ENCODE data around the gene INCA1. TPM values are rescaled to one million over a fixed set of nuclear protein-coding genes. Genes with fewer than 3 reads are reported as not detected.
A peak's percentile ranks its signal among the peaks of the same experiment; 100 is the strongest.

Gene INCA1
- polyA plus RNA-seq, 3 donors from 2014 or later = 0.29 to 0.35 TPM; not detected in 1

DNA sequence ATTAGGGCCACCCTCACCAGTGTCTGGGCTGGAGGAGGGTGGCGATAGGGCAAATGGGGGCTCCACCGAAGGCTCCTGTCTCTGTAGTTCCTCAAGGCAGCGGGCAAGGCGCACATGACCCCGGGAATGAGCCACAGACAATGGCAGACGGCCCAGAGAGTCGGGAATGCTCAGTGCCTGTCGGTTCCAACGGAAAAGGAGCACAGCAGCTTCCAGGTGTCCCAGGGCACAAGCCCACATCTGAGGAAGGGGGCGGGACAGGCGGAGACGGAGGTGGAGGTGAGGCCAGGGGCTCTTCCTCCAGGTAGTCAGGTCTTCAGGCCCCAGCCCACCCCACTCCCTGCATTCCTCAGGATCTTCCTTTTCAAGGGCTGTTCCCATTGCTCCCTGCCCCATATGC is 24.6 kb downstream of the INCA1 start:
- peaks cover 12 to 22% (median 12%) of the 10 kb centered on the region in 3 donors for H3K36me3 Mint-ChIP-seq
- no peaks in the 10 kb centered on the region for H3K9me3 Mint-ChIP-seq
- no peak overlapping the region for H3K4me3 Mint-ChIP-seq
- H3K27me3 Mint-ChIP-seq (ENCODE audit: low read depth in 3 of 3) = no peaks in the 10 kb centered on the region
- H3K4me1 Mint-ChIP-seq = peaks cover 0 to 2% of the 10 kb centered on the region in 2 donors
- no peak for DNase-seq
- peak overlapping the region in 2 of 6 donors; percentile 35 to 45 for H3K27ac Mint-ChIP-seq

DNA sequence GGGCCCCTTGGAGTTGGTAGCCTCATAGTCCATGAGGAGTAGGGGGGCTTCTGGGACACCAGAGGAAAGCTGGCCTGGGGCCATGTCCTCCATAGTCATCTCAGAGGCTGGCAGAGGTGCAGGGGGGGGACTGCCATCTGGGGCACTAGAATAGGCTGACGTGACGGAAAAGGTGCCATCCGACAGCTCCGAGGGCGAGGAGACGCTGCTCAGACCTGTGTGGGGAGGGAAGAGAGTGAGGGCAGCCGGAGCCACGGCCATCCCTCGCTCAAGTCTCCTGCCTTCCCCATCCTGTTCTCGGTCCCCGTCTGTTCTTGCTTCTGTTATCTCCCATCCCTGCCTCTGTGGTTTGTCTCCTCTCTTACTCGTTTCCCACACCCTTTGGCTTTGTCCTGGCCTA is 25.0 kb downstream of the INCA1 start:
- no peak for DNase-seq
- no peaks in the 10 kb centered on the region for H3K27me3 Mint-ChIP-seq (ENCODE audit: low read depth in 3 of 3)
- H3K36me3 Mint-ChIP-seq = peaks cover 12 to 19% (median 12%) of the 10 kb centered on the region in 3 donors
- H3K27ac Mint-ChIP-seq = peak overlapping the region in 1 of 6 donors; percentile 45
- no peaks in the 10 kb centered on the region for H3K9me3 Mint-ChIP-seq
- peaks cover 0 to 2% of the 10 kb centered on the region in 2 donors for H3K4me1 Mint-ChIP-seq
- H3K4me3 Mint-ChIP-seq = no peak overlapping the region

- Mint-ChIP-seq H3K9me3 (no peaks in the 10 kb centered on the region), H3K4me1 (peaks cover 0 to 2% of the 10 kb centered on the region in 2 donors), H3K4me3 (no peak overlapping the region), H3K27ac (peak overlapping the region in 1 of 6 donors; percentile 57), H3K27me3 (ENCODE audit: low read depth in 3 of 3) (no peaks in the 10 kb centered on the region), H3K36me3 (peaks cover 12 to 15% (median 12%) of the 10 kb centered on the region in 3 donors)
- no peak for DNase-seq
Observed at GRCh38 chr17:4971826-4972225, 25.5 kb downstream of the INCA1 start.

DNA sequence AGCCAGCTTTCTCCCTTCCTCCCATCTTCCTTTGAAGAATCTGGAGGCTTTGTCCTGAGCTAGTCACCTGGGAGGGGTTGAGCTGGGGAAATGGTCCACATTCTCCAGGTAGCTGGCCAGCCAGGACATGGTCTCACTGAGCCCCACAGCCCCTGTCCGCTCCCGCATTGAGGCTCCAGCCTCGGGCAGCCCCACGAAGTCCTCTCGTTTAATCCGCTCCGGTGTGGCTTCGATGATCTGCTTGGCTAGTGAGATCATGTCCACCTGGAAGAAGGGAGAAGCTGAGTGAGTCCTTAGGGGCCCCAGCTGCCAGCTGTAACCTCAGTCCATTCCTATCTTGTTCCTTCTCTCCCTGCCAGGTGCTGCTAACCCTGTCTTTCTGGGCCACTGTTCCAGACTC is 27.0 kb downstream of the INCA1 start:
- H3K27me3 Mint-ChIP-seq (ENCODE audit: low read depth in 3 of 3) = peaks cover 0 to 2% (median 0%) of the 10 kb centered on the region in 3 donors
- DNase-seq = no peak

DNA sequence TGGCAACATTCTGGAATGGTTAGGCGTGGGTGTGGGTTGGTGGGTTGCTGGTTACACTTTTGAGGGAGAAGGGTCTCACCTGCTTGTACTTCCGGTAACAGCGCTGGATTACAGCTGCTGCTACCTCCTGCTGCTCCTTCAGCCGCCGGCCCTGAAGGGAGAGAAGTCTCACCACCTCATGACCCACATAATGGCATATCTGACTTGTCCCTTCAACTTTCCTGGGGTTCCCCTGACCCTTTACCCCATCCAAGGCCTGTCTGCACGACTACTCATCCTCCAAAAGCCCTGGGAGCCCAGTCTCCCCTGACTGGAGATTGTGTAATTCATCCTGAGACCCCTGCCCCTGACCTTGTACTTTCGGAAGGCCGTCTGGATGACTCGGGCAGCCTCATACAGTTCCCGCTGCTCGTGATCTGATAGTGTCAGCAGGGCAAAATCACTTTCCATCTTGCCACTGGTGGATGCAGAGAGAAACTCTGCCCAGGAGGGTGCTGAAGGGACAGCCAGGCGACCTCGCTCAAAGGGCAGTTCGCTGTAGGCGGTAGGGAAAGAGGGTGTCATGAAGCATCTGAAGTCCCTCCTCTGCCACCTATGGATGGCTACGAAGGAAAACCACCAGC is 27.7 kb downstream of the INCA1 start:
- Mint-ChIP-seq H3K36me3 (peaks cover 4 to 12% (median 7%) of the 10 kb centered on the region in 3 donors), H3K4me1 (peaks cover 14% of the 10 kb centered on the region in 2 donors), H3K27ac (peak overlapping the region in 2 of 6 donors; percentile 34 to 68), H3K27me3 (ENCODE audit: low read depth in 3 of 3) (peaks cover 0 to 2% (median 0%) of the 10 kb centered on the region in 3 donors), H3K4me3 (peak overlapping the region in 2 of 5 donors; percentile 47 to 57), H3K9me3 (no peaks in the 10 kb centered on the region)
- DNase-seq = no peak

More for the DNA sequence above, 27.0 kb downstream of the INCA1 start:
- Mint-ChIP-seq H3K4me3 (peak overlapping the region in 2 of 5 donors; percentile 9 to 27), H3K9me3 (no peaks in the 10 kb centered on the region), H3K36me3 (peaks cover 7 to 12% (median 9%) of the 10 kb centered on the region in 3 donors), H3K27ac (peak overlapping the region in 3 of 6 donors; percentile 26 to 70 (median 31)), H3K4me1 (peaks cover 11 to 13% of the 10 kb centered on the region in 2 donors)

DNA sequence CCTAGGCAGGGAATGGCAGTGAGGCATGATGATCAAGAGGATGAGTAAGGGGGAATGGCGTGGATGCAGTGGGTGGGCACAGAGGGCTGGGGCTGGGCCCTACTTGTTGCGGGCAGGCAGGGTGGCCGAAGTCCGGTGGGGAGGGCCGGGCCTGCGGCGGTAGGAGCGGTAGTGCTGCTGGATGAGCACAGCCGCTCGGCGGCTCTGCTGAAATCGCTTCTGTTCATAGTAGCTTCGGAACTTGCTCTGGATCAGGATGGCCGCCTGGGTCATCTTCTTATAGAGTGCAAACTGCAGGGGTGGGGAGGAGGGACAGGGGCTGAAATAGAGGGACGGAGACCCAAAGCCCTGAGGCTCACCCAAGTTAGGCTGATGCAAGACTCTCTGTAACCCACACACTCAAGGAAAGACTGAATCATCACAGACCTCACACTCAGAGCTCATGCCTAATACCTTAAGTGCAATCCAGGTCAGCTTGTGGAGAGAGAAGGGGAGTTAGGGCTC is 28.2 kb downstream of the INCA1 start:
- no peaks in the 10 kb centered on the region for H3K9me3 Mint-ChIP-seq
- H3K4me1 Mint-ChIP-seq = peaks cover 14% of the 10 kb centered on the region in 2 donors
- DNase-seq = no peak
- H3K27ac Mint-ChIP-seq = peak overlapping the region in 2 of 6 donors; percentile 34 to 68
- peaks cover 0 to 2% (median 0%) of the 10 kb centered on the region in 3 donors for H3K27me3 Mint-ChIP-seq (ENCODE audit: low read depth in 3 of 3)
- H3K36me3 Mint-ChIP-seq = peaks cover 0 to 9% (median 3%) of the 10 kb centered on the region in 3 donors
- H3K4me3 Mint-ChIP-seq = no peak overlapping the region

DNA sequence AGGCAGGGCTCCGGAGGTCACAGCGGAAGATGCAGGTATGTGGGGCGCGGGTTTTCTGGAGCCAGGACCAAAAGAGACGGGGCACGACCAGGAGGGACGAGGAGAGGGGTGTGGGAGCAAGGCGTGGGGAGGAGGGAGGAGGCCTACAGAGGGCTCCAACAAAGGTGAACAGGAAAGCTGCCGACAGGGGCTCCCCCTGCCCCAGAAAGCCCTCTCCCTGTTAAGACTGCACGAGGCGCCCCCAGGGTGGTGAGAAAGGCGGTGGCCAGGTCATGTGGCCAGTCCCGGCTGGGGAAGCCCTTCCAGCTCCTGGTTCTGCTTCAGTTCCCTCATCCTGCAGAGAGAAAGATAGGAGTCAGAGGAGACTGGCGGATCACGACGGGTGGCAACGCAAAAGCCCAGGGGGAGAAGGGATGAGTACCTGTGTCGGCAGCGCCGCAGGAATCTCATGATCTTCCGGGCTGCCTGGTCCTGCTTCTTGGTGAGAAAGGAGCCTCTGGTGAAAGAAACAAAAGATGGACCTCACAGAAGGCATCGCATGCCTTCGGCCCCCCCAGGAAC is 28.8 kb downstream of the INCA1 start:
- peaks cover 0 to 9% (median 3%) of the 10 kb centered on the region in 3 donors for H3K36me3 Mint-ChIP-seq
- DNase-seq = no peak
- no peak overlapping the region for H3K4me3 Mint-ChIP-seq
- no peak overlapping the region for H3K27ac Mint-ChIP-seq
- H3K4me1 Mint-ChIP-seq = peaks cover 12 to 14% of the 10 kb centered on the region in 2 donors
- peaks cover 0 to 2% (median 0%) of the 10 kb centered on the region in 3 donors for H3K27me3 Mint-ChIP-seq (ENCODE audit: low read depth in 3 of 3)
- H3K9me3 Mint-ChIP-seq = no peaks in the 10 kb centered on the region

DNA sequence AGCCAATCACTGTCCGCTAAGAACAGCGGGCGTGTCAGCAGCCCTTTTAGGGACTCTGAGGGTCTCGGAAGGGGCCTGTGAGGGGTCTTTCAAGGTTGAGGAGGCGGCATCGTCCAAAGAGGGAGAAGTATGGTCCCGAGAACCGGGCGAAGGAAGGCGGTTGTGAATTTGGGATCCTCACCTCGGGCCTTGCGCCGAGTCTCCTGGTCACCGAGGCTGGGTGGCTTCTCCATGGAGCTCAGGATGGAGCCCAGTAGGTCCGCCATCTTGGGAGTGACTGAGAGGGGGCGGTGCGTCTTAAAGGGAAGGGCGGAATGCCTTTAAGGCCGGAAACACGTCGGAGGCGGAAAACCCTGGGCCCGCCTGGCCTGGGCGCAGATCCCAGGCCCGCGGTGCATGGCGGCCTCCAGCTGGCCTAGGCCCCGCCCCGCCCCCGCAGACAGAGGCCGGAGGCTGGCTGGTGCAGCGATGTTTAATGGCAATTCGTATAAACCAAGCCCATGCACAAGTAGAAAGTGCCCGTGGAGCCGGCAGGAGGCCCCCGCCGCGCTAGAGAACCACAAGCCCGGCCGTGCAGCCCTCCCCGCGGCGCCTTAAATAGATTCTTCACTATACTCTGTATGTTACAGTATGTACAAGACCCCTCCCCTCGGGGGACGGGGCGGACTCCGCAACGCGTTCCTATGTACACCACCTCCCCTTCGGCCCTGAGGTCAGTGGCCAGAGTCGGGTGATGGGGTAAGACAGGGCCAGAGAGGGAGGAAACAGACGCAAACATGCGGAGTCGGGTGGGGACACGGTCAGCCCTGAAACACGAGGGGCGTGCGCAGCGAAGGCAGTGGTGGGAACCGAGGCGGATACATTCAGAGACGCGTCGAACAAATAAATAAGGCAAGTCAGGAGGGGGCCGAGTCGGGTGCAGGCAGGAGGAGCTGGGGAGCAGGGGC is 29.5 kb downstream of the INCA1 start, which contains the start of gene SPAG7:
SPAG7 (minus strand) TSS at position 279 of the 947 bp plus-strand sequence; CDS start at position 266, 13 bp downstream.
- peaks cover 13 to 14% of the 10 kb centered on the region in 2 donors for H3K4me1 Mint-ChIP-seq
- no peak within 1 kb of the TSS for H3K4me3 Mint-ChIP-seq
- H3K27me3 Mint-ChIP-seq (ENCODE audit: low read depth in 3 of 3) = peaks cover 0 to 2% (median 0%) of the 10 kb centered on the region in 3 donors
- peak within 1 kb of the TSS in 3 of 6 donors; percentile 87 to 94 (median 89) for H3K27ac Mint-ChIP-seq
- peak; percentile 97 to 98 (median 98) for DNase-seq
- peaks cover 0 to 9% (median 3%) of the 10 kb centered on the region in 3 donors for H3K36me3 Mint-ChIP-seq
- H3K9me3 Mint-ChIP-seq = no peaks in the 10 kb centered on the region

- Mint-ChIP-seq H3K36me3 (peaks cover 0 to 9% (median 3%) of the 10 kb centered on the region in 3 donors), H3K4me1 (peaks cover 13 to 14% of the 10 kb centered on the region in 2 donors), H3K9me3 (no peaks in the 10 kb centered on the region), H3K4me3 (no peak overlapping the region), H3K27me3 (ENCODE audit: low read depth in 3 of 3) (peaks cover 0 to 2% (median 0%) of the 10 kb centered on the region in 3 donors), H3K27ac (peak overlapping the region in 3 of 6 donors; percentile 87 to 94 (median 89))
- DNase-seq = peak; percentile 98
Observed at GRCh38 chr17:4966844-4967538, 30.3 kb downstream of the INCA1 start.

DNA sequence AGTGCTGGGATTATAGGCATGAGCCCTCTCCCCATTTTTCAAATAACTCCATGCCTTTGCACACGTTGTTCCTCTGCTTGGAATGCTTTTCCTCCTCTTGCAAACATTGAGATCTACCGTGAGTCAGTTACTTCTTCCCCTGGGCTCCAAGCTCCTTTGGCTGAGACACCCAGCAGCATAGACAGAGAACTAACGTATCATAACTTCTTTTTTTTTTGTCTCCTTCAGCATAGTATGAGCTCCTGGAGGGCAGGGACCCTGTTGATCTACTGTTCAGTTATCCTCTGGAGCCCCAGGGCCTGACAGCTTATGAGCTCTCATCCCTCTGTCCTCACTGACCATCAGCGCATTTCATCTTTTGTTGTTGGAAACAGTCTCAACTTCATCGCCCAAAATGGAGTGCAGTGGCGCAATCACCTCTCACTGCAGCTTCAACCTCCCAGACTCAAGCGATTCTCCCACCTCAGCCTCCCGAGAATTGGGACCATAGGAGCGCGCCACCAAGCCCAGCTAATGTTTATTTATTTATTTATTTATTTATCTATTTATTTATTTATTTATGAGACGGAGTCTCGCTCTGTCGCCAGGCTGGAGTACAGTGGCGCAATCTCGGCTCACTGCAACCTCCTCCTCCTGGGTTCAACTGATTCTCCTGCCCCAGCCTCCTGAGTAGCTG is 31.9 kb downstream of the INCA1 start:
- no peak for DNase-seq
- Mint-ChIP-seq H3K27me3 (ENCODE audit: low read depth in 3 of 3) (peaks cover 0 to 2% (median 0%) of the 10 kb centered on the region in 3 donors), H3K9me3 (no peaks in the 10 kb centered on the region), H3K4me1 (peaks cover 13 to 14% of the 10 kb centered on the region in 2 donors), H3K27ac (peak overlapping the region in 2 of 6 donors; percentile 56 to 64), H3K36me3 (peaks cover 4 to 9% (median 8%) of the 10 kb centered on the region in 3 donors), H3K4me3 (peak overlapping the region; percentile 19 to 63 (median 44))

- no peak for DNase-seq
- peaks cover 4 to 6% of the 10 kb centered on the region in 2 donors for H3K4me1 Mint-ChIP-seq
- H3K27ac Mint-ChIP-seq = peak overlapping the region in 1 of 6 donors; percentile 20
- H3K27me3 Mint-ChIP-seq (ENCODE audit: low read depth in 3 of 3) = no peaks in the 10 kb centered on the region
- H3K36me3 Mint-ChIP-seq = peaks cover 0 to 9% (median 8%) of the 10 kb centered on the region in 3 donors
- H3K9me3 Mint-ChIP-seq = no peaks in the 10 kb centered on the region
- no peak overlapping the region for H3K4me3 Mint-ChIP-seq
Observed at GRCh38 chr17:4960279-4960922, 36.9 kb downstream of the INCA1 start.

Data from immature natural killer cell (primary cell).